K562 (cell line): Measurements from ENCODE around the gene S100A8. TPM values are rescaled to one million over a fixed set of nuclear protein-coding genes. Genes with fewer than 3 reads are reported as not detected.

Experiments used
- ATAC-seq: fragments of 200-7000 bp; cut with Tn5 transposase; 3 replicates; pipeline ENCODE4 v1.9.1; 2020; ENCODE audit warnings: moderate library complexity
- BruUV-seq: library from RNA; stranded (reverse); fragments of 400-500 nt; replicated peaks from 2 replicates; lab custom pipeline; 2021; lab: Mats Ljungman, UMichigan
- CTCF ChIA-PET: fragments of 300-600 bp; formaldehyde crosslinking; extraction: SDS; loops from one replicate; lab custom pipeline; 2021; ENCODE audit warnings: low intra/inter-chr PET ratio; lab: Yijun Ruan, JAX
- POLR2A ChIA-PET: fragments of 300-600, 350-650 bp; sonication (Branson Sonifier 250); formaldehyde crosslinking; extraction: SDS; loops from one replicate; lab custom pipeline; 2021; ENCODE audit warnings: antibody characterized with exemption, inconsistent platforms; lab: Yijun Ruan, JAX
- DNase-seq, 4 experiments: peaks; one replicate each; pipeline versions ENCODE4 v3.0.0 to v3.0.0-alpha.2; 2011 to 2018; ENCODE audit warnings: low spot score in 3 of 4, mixed read lengths in 3 of 4; ENCODE audit errors: extremely low read depth in 1 of 4
- FAIRE-seq: peaks from 2 replicates; lab custom pipeline; 2011; peaks lifted over from hg19 to GRCh38; lab: Jason Lieb, UNC
- H2AFZ ChIP-seq: 2 replicates; pipeline ENCODE4 v1.6.0; 2011; ENCODE audit warnings: low read depth, low read length, control low read depth, inconsistent platforms
- H3K27ac ChIP-seq: fragments of 200-600 bp; 3 replicates; pipeline ENCODE4 v1.8.0; 2011; ENCODE audit warnings: low read depth, mild to moderate bottlenecking, control low read depth, inconsistent platforms, low read length, moderate library complexity, mixed read lengths; ENCODE audit errors: extremely low read depth
- H3K27me3 ChIP-seq, 2 experiments: fragments of 300-600 bp in 1 of 2; 2 replicates in 1 of 2; 3 replicates in 1 of 2; pipeline versions ENCODE4 v1.6.0 to v1.8.0; 2011; ENCODE audit warnings: inconsistent platforms in 2 of 2, low read length in 2 of 2, mild to moderate bottlenecking in 1 of 2, mixed read lengths in 1 of 2, moderate library complexity in 1 of 2; ENCODE audit not compliant: control insufficient read depth in 2 of 2, insufficient read depth in 2 of 2
- H3K36me3 ChIP-seq: fragments of 300-600 bp; 3 replicates; pipeline ENCODE4 v1.8.0; 2011; ENCODE audit warnings: mild to moderate bottlenecking, low read length, inconsistent platforms; ENCODE audit not compliant: control insufficient read depth, insufficient read depth
- H3K4me1 ChIP-seq, 2 experiments: fragments of 200-600 bp in 1 of 2; replicated peaks in 1 of 2; 2 replicates in 1 of 2; 3 replicates in 1 of 2; pipeline versions ENCODE4 v1.5.1 to v1.8.0; 2011; ENCODE audit warnings: inconsistent platforms in 2 of 2, low read length in 2 of 2, mild to moderate bottlenecking in 1 of 2, mixed read lengths in 1 of 2, moderate library complexity in 1 of 2; ENCODE audit not compliant: control insufficient read depth in 2 of 2, insufficient read depth in 2 of 2
- H3K4me2 ChIP-seq: 2 replicates; pipeline ENCODE4 v1.6.1; 2011; ENCODE audit warnings: low read length, control low read depth, inconsistent platforms, mixed read lengths; ENCODE audit not compliant: insufficient read depth
- H3K4me3 ChIP-seq: fragments of 200-600 bp; sonication (generic), shearing (Covaris generic); 2 replicates; pipeline ENCODE4 v1.5.1; 2016; ENCODE audit warnings: control low read depth, inconsistent platforms
- H3K79me2 ChIP-seq: fragments of 200-600 bp; 3 replicates; pipeline ENCODE4 v1.8.0; 2011; ENCODE audit warnings: low read length, inconsistent platforms; ENCODE audit not compliant: control insufficient read depth, insufficient read depth
- H3K9ac ChIP-seq, 2 experiments: 2 replicates each; pipeline versions ENCODE4 v1.6.0 to v1.6.1; 2011; ENCODE audit warnings: low read depth in 2 of 2, low read length in 2 of 2, control low read depth in 1 of 2, inconsistent platforms in 1 of 2, mild to moderate bottlenecking in 1 of 2, mixed read lengths in 1 of 2; ENCODE audit not compliant: insufficient read depth in 1 of 2
- H3K9me1 ChIP-seq: one replicate; pipeline ENCODE4 v1.6.0; 2011; ENCODE audit warnings: inconsistent platforms, mild to moderate bottlenecking, low read length, moderate library complexity; ENCODE audit not compliant: control insufficient read depth, insufficient read depth
- H3K9me3 ChIP-seq: replicated peaks from 2 replicates; pipeline ENCODE4 v1.5.1; 2011; ENCODE audit warnings: low read depth, low read length, inconsistent platforms; ENCODE audit not compliant: control insufficient read depth, insufficient read depth
- H4K20me1 ChIP-seq: replicated peaks from 2 replicates; pipeline ENCODE4 v1.6.1; 2011; ENCODE audit warnings: low read length, inconsistent platforms, mixed read lengths; ENCODE audit not compliant: control insufficient read depth, insufficient read depth
- CTCF ChIP-seq, 3 experiments: IDR thresholded peaks in 2 of 3; conservative IDR thresholded peaks in 1 of 3; 2 replicates each; pipeline ENCODE4 v1.5.1; 2011 to 2012; ENCODE audit warnings: low read length in 3 of 3, mild to moderate bottlenecking in 3 of 3, control low read depth in 2 of 3, improper control_type of control experiment in 1 of 3, inconsistent platforms in 1 of 3, low read depth in 1 of 3, mixed read lengths in 1 of 3, moderate library complexity in 1 of 3; ENCODE audit not compliant: insufficient read depth in 2 of 3
- DMBX1 ChIP-seq: fragments of 250-450 bp; sonication (Bioruptor Pico); IDR thresholded peaks from 2 replicates; pipeline ENCODE4 v1.8.0; 2022; ENCODE audit warnings: inconsistent platforms, mild to moderate bottlenecking, moderate library complexity, borderline replicate concordance
- NCOR1 ChIP-seq: fragments of 450-650 bp; IDR thresholded peaks from 2 replicates; pipeline ENCODE4 v1.6.1; 2016; ENCODE audit warnings: mild to moderate bottlenecking, moderate library complexity
- NELFE ChIP-seq: IDR thresholded peaks from 2 replicates; pipeline ENCODE4 v1.6.1; 2011; ENCODE audit warnings: mild to moderate bottlenecking; ENCODE audit not compliant: insufficient read depth, insufficient read length
- NFRKB ChIP-seq: fragments of 450-650 bp; IDR thresholded peaks from 2 replicates; pipeline ENCODE4 v1.6.1; 2016; ENCODE audit warnings: low read depth
- RAD21 ChIP-seq, 2 experiments: fragments of 250-450 bp in 1 of 2; fragments of 450-650 bp in 1 of 2; sonication (Bioruptor Pico) in 1 of 2; formaldehyde crosslinking in 1 of 2; IDR thresholded peaks in 1 of 2; conservative IDR thresholded peaks in 1 of 2; 2 replicates each; pipeline versions ENCODE4 v1.4.0 to v1.8.0; 2020 to 2022; ENCODE audit warnings: mild to moderate bottlenecking in 2 of 2, moderate library complexity in 1 of 2
- SAP30 ChIP-seq: fragments of 200-600 bp; sonication (generic); IDR thresholded peaks from 2 replicates; pipeline ENCODE4 v1.6.1; 2012; ENCODE audit warnings: borderline replicate concordance, low read depth, mild to moderate bottlenecking, moderate library complexity, low read length, control low read depth, inconsistent platforms; ENCODE audit not compliant: insufficient read depth, poor library complexity, severe bottlenecking
- WGBS: fragments of 100-300 bp; shearing (Covaris generic); methylation state at CpG from one replicate; pipeline ENCODE4 v1.1.6; 2016; ENCODE audit warnings: low coverage, mixed read lengths; ENCODE audit not compliant: insufficient coverage; ENCODE audit errors: missing lambda C conversion rate; 5-methylcytosine and 5-hydroxymethylcytosine counted together
- in situ Hi-C: fragments of 300-500 bp; cut with MboI; formaldehyde crosslinking; loops from 4 replicates; pipeline ENCODE4 v1.15.0; 2018; ENCODE audit warnings: inconsistent platforms, mixed read lengths
- intact Hi-C: fragments of 100-400 bp; cut with micrococcal nuclease; formaldehyde crosslinking; loops from 2 replicates; pipeline ENCODE4 v1.14.2; 2022
- polyA plus RNA-seq, 8 experiments: library from polyadenylated mRNA; depleted of rRNA in 4 of 8; stranded (reverse) in 5 of 8; unstranded in 3 of 8; fragments of >200 nt; fragmentation: Nextera tagmentation in 2 of 8; fragmentation: Illumina TruSeq in 1 of 8; extraction: Ambion mirVana in 2 of 8; extraction: Trizol in 1 of 8; gene quantifications; 2 replicates each; pipeline versions ENCODE4 v1.2.1 to v1.2.3, GENCODE V29; 2011 to 2014; ENCODE audit warnings: inconsistent platforms in 1 of 8, missing spikeins in 1 of 8
- total RNA-seq, 7 experiments: library from RNA; depleted of rRNA in 6 of 7; stranded (reverse); fragments of >200 nt in 6 of 7; fragmentation: Illumina TruSeq in 2 of 7; extraction: Trizol in 2 of 7; gene quantifications; 2 replicates each; pipeline versions ENCODE4 v1.2.1 to v1.2.3, GENCODE V29; 2011 to 2021; ENCODE audit warnings: low replicate concordance in 1 of 7
- TF ChIP-seq, protein P1 (sequence below): fragments of 250-450 bp; sonication (Bioruptor Pico); IDR thresholded peaks from 2 replicates; pipeline ENCODE4 v1.4.0; 2020

S100A8 gene
- total and polyA plus RNA-seq, 9 of the 15 experiments (the other 6 are each of a cell fraction or from before 2014, with no cell fraction given) = 0.15 to 0.60 TPM; not detected in 7

DNA sequence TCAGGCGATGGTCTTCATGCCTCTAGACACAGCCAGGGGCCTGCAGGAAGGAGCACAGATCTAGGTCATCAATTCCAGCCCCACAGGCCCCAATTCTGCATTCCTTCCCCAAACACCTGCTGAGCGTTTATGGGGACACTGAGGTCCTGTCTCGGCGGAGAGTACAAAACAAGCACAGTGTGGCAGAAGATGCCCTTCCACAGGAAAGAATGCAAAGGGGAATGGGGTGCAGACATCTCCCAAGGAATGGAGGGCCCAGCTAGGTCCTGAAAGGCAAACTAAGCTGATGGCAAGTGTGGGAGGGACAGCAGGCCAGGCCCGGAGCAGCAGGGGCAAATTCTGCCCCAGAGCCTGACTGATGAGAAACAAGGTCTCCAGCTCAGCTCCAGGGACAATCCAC, 3.5 kb upstream of the S100A8 start (continued):
- TF ChIP-seq SAP30 (no peak), NFRKB (no peak)
- TF ChIP-seq, protein P1, sequence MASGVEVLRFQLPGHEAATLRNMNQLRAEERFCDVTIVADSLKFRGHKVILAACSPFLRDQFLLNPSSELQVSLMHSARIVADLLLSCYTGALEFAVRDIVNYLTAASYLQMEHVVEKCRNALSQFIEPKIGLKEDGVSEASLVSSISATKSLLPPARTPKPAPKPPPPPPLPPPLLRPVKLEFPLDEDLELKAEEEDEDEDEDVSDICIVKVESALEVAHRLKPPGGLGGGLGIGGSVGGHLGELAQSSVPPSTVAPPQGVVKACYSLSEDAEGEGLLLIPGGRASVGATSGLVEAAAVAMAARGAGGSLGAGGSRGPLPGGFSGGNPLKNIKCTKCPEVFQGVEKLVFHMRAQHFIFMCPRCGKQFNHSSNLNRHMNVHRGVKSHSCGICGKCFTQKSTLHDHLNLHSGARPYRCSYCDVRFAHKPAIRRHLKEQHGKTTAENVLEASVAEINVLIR = no peak

GRCh38 chr1:153393926-153394325, 3.1 kb upstream of the S100A8 start:
- H3K9me3 ChIP-seq = no peaks in the 10 kb centered on the region
- ATAC-seq (peak; percentile 76), FAIRE-seq (no peak), DNase-seq (peak in 2 of 4 experiments; percentile 20 to 35)
- peaks cover 0 to 6% of the 10 kb centered on the region in 2 experiments; a peak in 1 of 5 replicates for H3K4me1 ChIP-seq
- 4% methylated on average over 6 of the region's 6 CpGs for WGBS
- in situ Hi-C loops = no loop called here
- POLR2A ChIA-PET = interaction anchor here (1.4 kb wide), 1 partner anchor 101 kb away, joined by 7 read pairs; no protein-coding TSS in a partner anchor
- no peak for TF ChIP-seq DMBX1 (CRISPR knock-in tag)
- no peak for TF ChIP-seq NELFE
- peak in 1 of 2 experiments; percentile 31; a peak in 1 of 4 replicates for TF ChIP-seq RAD21 (CRISPR knock-in tag; conservative IDR thresholded peaks at IDR 0.05 in 1 of 2, IDR thresholded peaks at IDR 0.05 in 1 of 2)
- peak; percentile 2 to 27 (median 18); a peak in 2 of 6 replicates for TF ChIP-seq CTCF (IDR thresholded peaks at IDR 0.05 in 2 of 3, conservative IDR thresholded peaks at IDR 0.05 in 1 of 3; ENCODE audit: insufficient read depth in 2 of 3, low read depth in 1 of 3, low read length in 3 of 3)
- no peak for TF ChIP-seq NCOR1
- no peak overlapping the region for H3K4me2 ChIP-seq
- H3K9me1 ChIP-seq = no peaks in the 10 kb centered on the region
- H3K79me2 ChIP-seq = no peaks in the 10 kb centered on the region
- no peak overlapping the region for H3K27ac ChIP-seq
- H3K36me3 ChIP-seq = no peaks in the 10 kb centered on the region
- no peak overlapping the region for H3K4me3 ChIP-seq
- H2AFZ ChIP-seq = no peak overlapping the region
- H3K27me3 ChIP-seq = peaks cover 23 to 63% of the 10 kb centered on the region in 2 experiments; a peak in 4 of 5 replicates
- H4K20me1 ChIP-seq = peaks cover 3% of the 10 kb centered on the region; the same call in 1 of the 2 replicates
- CTCF ChIA-PET = no interaction called here
- intact Hi-C loops = no loop called here
- H3K9ac ChIP-seq = no peak overlapping the region
- BruUV-seq = no TSS peak
